Astrocyte (in vitro differentiated cells and primary cell): ENCODE data around the gene KCP. TPM values are rescaled to one million over a fixed set of nuclear protein-coding genes. Genes with fewer than 3 reads are reported as not detected.
"Not testable (repeated sequence)": the region's sequence is repeated elsewhere in the genome, so short reads cannot be mapped to it uniquely, and the experiment has no call there.

ENCODE experiments used
- DNase-seq: peaks from one replicate; pipeline ENCODE4 v3.0.0-alpha.2; 2010; ENCODE audit warnings: low read depth
- FAIRE-seq: peaks from 2 replicates; lab custom pipeline; 2011; peaks lifted over from hg19 to GRCh38; lab: Jason Lieb, UNC
- H2AFZ ChIP-seq: 2 replicates; pipeline ENCODE4 v1.6.0; 2012; ENCODE audit warnings: low read depth, low read length, inconsistent platforms
- H3K27ac ChIP-seq: 2 replicates; pipeline ENCODE4 v1.5.1; 2011; ENCODE audit warnings: low read depth, low read length, inconsistent platforms
- H3K27me3 ChIP-seq: 2 replicates; pipeline ENCODE4 v1.6.0; 2011; ENCODE audit warnings: low read length, inconsistent platforms; ENCODE audit not compliant: insufficient read depth
- H3K36me3 ChIP-seq: 2 replicates; pipeline ENCODE4 v1.5.1; 2011; ENCODE audit warnings: low read length, inconsistent platforms; ENCODE audit not compliant: insufficient read depth
- H3K4me1 ChIP-seq: 2 replicates; pipeline ENCODE4 v1.5.1; 2011; ENCODE audit warnings: low read length, inconsistent platforms; ENCODE audit not compliant: insufficient read depth
- H3K4me2 ChIP-seq: 2 replicates; pipeline ENCODE4 v1.6.0; 2012; ENCODE audit warnings: low read length, inconsistent platforms
- H3K4me3 ChIP-seq: 2 replicates; pipeline ENCODE4 v1.5.1; 2011; ENCODE audit warnings: low read depth, mild to moderate bottlenecking, low read length, inconsistent platforms; ENCODE audit not compliant: insufficient read depth
- H3K79me2 ChIP-seq: 2 replicates; pipeline ENCODE4 v1.6.0; 2012; ENCODE audit warnings: mild to moderate bottlenecking, low read length, inconsistent platforms; ENCODE audit not compliant: insufficient read depth
- H3K9ac ChIP-seq: 2 replicates; pipeline ENCODE4 v1.6.0; 2012; ENCODE audit warnings: mild to moderate bottlenecking, low read length, inconsistent platforms
- H3K9me3 ChIP-seq: 2 replicates; pipeline ENCODE4 v1.5.1; 2012; ENCODE audit warnings: low read depth, mild to moderate bottlenecking, low read length, inconsistent platforms; ENCODE audit not compliant: insufficient read depth
- H4K20me1 ChIP-seq: 2 replicates; pipeline ENCODE4 v1.6.0; 2012; ENCODE audit warnings: low read length, inconsistent platforms; ENCODE audit not compliant: insufficient read depth
- H3K27ac Mint-ChIP-seq: one replicate; pipeline ENCODE4 v1.8.0; 2021; ENCODE audit warnings: mild to moderate bottlenecking, mixed read lengths; ENCODE audit not compliant: unreplicated experiment
- H3K27me3 Mint-ChIP-seq: one replicate; pipeline ENCODE4 v1.8.0; 2021; ENCODE audit warnings: low read depth, mixed read lengths; ENCODE audit not compliant: unreplicated experiment
- H3K36me3 Mint-ChIP-seq: one replicate; pipeline ENCODE4 v1.8.0; 2021; ENCODE audit warnings: low read depth, mixed read lengths; ENCODE audit not compliant: unreplicated experiment
- H3K4me1 Mint-ChIP-seq: one replicate; pipeline ENCODE4 v1.8.0; 2021; ENCODE audit warnings: low read depth, mixed read lengths; ENCODE audit not compliant: unreplicated experiment
- H3K4me3 Mint-ChIP-seq: one replicate; pipeline ENCODE4 v1.8.0; 2021; ENCODE audit warnings: mild to moderate bottlenecking, moderate library complexity, mixed read lengths; ENCODE audit not compliant: unreplicated experiment
- H3K9me3 Mint-ChIP-seq: one replicate; pipeline ENCODE4 v1.8.0; 2021; ENCODE audit warnings: mild to moderate bottlenecking, mixed read lengths; ENCODE audit not compliant: unreplicated experiment
- CTCF ChIP-seq: IDR thresholded peaks from 2 replicates; pipeline ENCODE4 v1.5.1; 2011; ENCODE audit warnings: low read depth, mild to moderate bottlenecking, inconsistent platforms, low read length, moderate library complexity; ENCODE audit not compliant: insufficient read depth
- EZH2 ChIP-seq: IDR thresholded peaks from 2 replicates; pipeline ENCODE4 v1.6.1; 2012; ENCODE audit warnings: mild to moderate bottlenecking, low read length, inconsistent platforms; ENCODE audit not compliant: insufficient read depth
- total RNA-seq: library from RNA; stranded (reverse); gene quantifications from 2 replicates; pipeline ENCODE4 v1.2.1, GENCODE V29; 2021

The KCP gene
- total RNA-seq, 1 donor from 2014 or later: 0.20 TPM

- Histone ChIP-seq H3K36me3 (no peaks in the 10 kb centered on the region), H4K20me1 (no peaks in the 10 kb centered on the region), H3K4me2 (no peak overlapping the region), H3K27ac (no peak overlapping the region), H3K9me3 (no peaks in the 10 kb centered on the region), H3K4me1 (no peaks in the 10 kb centered on the region), H3K4me3 (no peak overlapping the region), H3K79me2 (no peaks in the 10 kb centered on the region), H2AFZ (no peak overlapping the region), H3K27me3 (peaks cover 8% of the 10 kb centered on the region), H3K9ac (no peak overlapping the region)
- no peaks in the 10 kb centered on the region for H3K4me1 Mint-ChIP-seq
- no peaks in the 10 kb centered on the region for H3K9me3 Mint-ChIP-seq
- no peak for FAIRE-seq
- TF ChIP-seq CTCF (no peak), EZH2 (no peak)
- H3K27me3 Mint-ChIP-seq: peaks cover 27% of the 10 kb centered on the region
- H3K4me3 Mint-ChIP-seq: no peak overlapping the region
- no peak for DNase-seq
- no peak overlapping the region for H3K27ac Mint-ChIP-seq
- peaks cover 7% of the 10 kb centered on the region for H3K36me3 Mint-ChIP-seq
These were observed 34.2 kb upstream of the KCP start for GRCh38 chr7:128944487-128945236.

- H3K4me2 ChIP-seq, H3K9me3 ChIP-seq, H3K79me2 ChIP-seq, H3K36me3 ChIP-seq, H3K4me3 Mint-ChIP-seq, H4K20me1 ChIP-seq, H3K36me3 Mint-ChIP-seq, H3K27ac Mint-ChIP-seq, H3K4me1 Mint-ChIP-seq, DNase-seq, H3K4me1 ChIP-seq, H3K9me3 Mint-ChIP-seq, H2AFZ ChIP-seq, H3K27ac ChIP-seq, FAIRE-seq, H3K9ac ChIP-seq, H3K4me3 ChIP-seq: not testable (repeated sequence)
- H3K27me3 ChIP-seq: peaks cover 18% of the 10 kb centered on the region
- H3K27me3 Mint-ChIP-seq: peaks cover 37% of the 10 kb centered on the region
These were observed 32.7 kb upstream of the KCP start for GRCh38 chr7:128943251-128943650.

GRCh38 chr7:128941946-128942526 is 31.5 kb upstream of the KCP start:
- no peak overlapping the region for H3K9ac ChIP-seq
- no peak overlapping the region for H3K27ac ChIP-seq
- TF ChIP-seq CTCF (no peak), EZH2 (no peak)
- H3K27me3 Mint-ChIP-seq: peaks cover 43% of the 10 kb centered on the region
- DNase-seq (no peak), FAIRE-seq (no peak)
- peaks cover 2% of the 10 kb centered on the region for H3K36me3 Mint-ChIP-seq
- no peaks in the 10 kb centered on the region for H3K79me2 ChIP-seq
- H3K4me1 Mint-ChIP-seq: peaks cover 2% of the 10 kb centered on the region
- H3K4me1 ChIP-seq: no peaks in the 10 kb centered on the region
- H3K27me3 ChIP-seq: peaks cover 30% of the 10 kb centered on the region
- no peak overlapping the region for H3K4me3 Mint-ChIP-seq
- no peaks in the 10 kb centered on the region for H3K36me3 ChIP-seq
- H3K4me2 ChIP-seq: no peak overlapping the region
- no peak overlapping the region for H2AFZ ChIP-seq
- no peak overlapping the region for H3K4me3 ChIP-seq
- no peaks in the 10 kb centered on the region for H3K9me3 ChIP-seq
- H3K27ac Mint-ChIP-seq: no peak overlapping the region
- no peaks in the 10 kb centered on the region for H4K20me1 ChIP-seq
- H3K9me3 Mint-ChIP-seq: no peaks in the 10 kb centered on the region
